Activated T-cell treated with anti-CD3 and anti-CD28 coated beads, Interleukin-2, amount 50 U/mL, for 4 hours (primary cell): ENCODE data around the gene PABPC1L. TPM values are rescaled to one million over a fixed set of nuclear protein-coding genes. Genes with fewer than 3 reads are reported as not detected.

Source experiments
- ATAC-seq, 2 donors: fragments of 200-7000 bp; cut with Tn5 transposase; one replicate each; pipeline ENCODE4 v1.10.0; 2021
- DNase-seq: peaks from one replicate; pipeline ENCODE4 v3.0.0-alpha.2; 2020
- H3K27me3 Mint-ChIP-seq: one replicate; pipeline ENCODE4 v1.8.0; 2021; ENCODE audit warnings: low read depth, mixed read lengths
- H3K36me3 Mint-ChIP-seq: one replicate; pipeline ENCODE4 v1.8.0; 2022; ENCODE audit warnings: mixed read lengths; ENCODE audit not compliant: insufficient read depth
- H3K4me1 Mint-ChIP-seq: one replicate; pipeline ENCODE4 v1.8.0; 2021; ENCODE audit warnings: low read depth, mixed read lengths
- H3K4me3 Mint-ChIP-seq: one replicate; pipeline ENCODE4 v1.8.0; 2021; ENCODE audit warnings: mild to moderate bottlenecking, moderate library complexity, mixed read lengths
- H3K9me3 Mint-ChIP-seq: one replicate; pipeline ENCODE4 v1.8.0; 2021; ENCODE audit warnings: mixed read lengths
- total RNA-seq, 3 donors: library from RNA; stranded (reverse); gene quantifications; one replicate each; pipeline ENCODE4 v1.2.1, GENCODE V29; 2021

PABPC1L gene
- total RNA-seq, 3 donors from 2014 or later = 46.2 to 63.0 (median 50.2) TPM

- H3K9me3 Mint-ChIP-seq = no peaks in the 10 kb centered on the region
- ATAC-seq (no peak), DNase-seq (no peak)
- no peak overlapping the region for H3K4me3 Mint-ChIP-seq
- H3K4me1 Mint-ChIP-seq = peaks cover 6% of the 10 kb centered on the region
- peaks cover 63% of the 10 kb centered on the region for H3K36me3 Mint-ChIP-seq
- H3K27me3 Mint-ChIP-seq = no peaks in the 10 kb centered on the region
These were observed 34.0 kb downstream of the PABPC1L start for GRCh38 chr20:44943828-44944227.

- Mint-ChIP-seq H3K36me3 (peaks cover 69% of the 10 kb centered on the region), H3K9me3 (no peaks in the 10 kb centered on the region)
These were observed 35.4 kb downstream of the PABPC1L start for GRCh38 chr20:44945261-44945660.

DNA sequence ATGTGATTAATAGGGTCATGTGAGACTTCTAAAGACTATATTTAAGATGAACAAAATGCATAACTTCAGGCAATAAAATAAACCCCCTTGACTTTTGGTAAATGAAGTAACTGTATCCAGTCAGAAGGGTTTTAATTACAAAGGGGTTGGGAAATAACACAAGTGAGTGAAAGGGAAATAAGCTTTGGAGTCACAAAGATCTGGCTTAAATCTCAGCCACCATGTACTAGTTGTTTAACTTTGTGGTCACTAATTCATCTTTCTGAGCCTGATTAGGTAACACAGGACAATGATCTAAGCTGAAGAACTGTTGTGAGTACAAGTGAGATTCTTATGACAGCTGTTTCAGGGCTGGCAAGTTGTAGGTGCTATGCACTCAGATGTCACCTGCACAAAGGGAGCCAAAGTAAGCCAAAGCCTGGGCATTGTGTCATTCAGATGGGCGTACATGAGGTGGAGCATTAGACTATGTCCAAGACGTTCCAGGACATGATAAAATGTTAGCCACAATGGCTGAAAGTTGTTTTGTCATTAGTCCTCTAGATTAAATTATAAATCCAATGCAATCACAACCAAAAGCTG is 36.5 kb downstream of the PABPC1L start:
- DNase-seq (no peak), ATAC-seq (no peak)
- Mint-ChIP-seq H3K4me3 (no peak overlapping the region), H3K4me1 (peaks cover 6% of the 10 kb centered on the region), H3K27me3 (no peaks in the 10 kb centered on the region), H3K9me3 (no peaks in the 10 kb centered on the region), H3K36me3 (peaks cover 72% of the 10 kb centered on the region)

More at GRCh38 chr20:44945261-44945660, 35.4 kb downstream of the PABPC1L start:
- DNase-seq (no peak), ATAC-seq (no peak)
- Mint-ChIP-seq H3K4me1 (peaks cover 9% of the 10 kb centered on the region), H3K4me3 (no peak overlapping the region), H3K27me3 (no peaks in the 10 kb centered on the region)

- H3K4me3 Mint-ChIP-seq = no peak overlapping the region
- no peaks in the 10 kb centered on the region for H3K27me3 Mint-ChIP-seq
- peaks cover 73% of the 10 kb centered on the region for H3K36me3 Mint-ChIP-seq
- H3K9me3 Mint-ChIP-seq = no peaks in the 10 kb centered on the region
- ATAC-seq (no peak), DNase-seq (no peak)
- H3K4me1 Mint-ChIP-seq = peaks cover 13% of the 10 kb centered on the region
These were observed 38.2 kb downstream of the PABPC1L start for GRCh38 chr20:44948107-44948506.

- DNase-seq (no peak), ATAC-seq (no peak)
- Mint-ChIP-seq H3K9me3 (no peaks in the 10 kb centered on the region), H3K4me3 (no peak overlapping the region), H3K4me1 (peaks cover 17% of the 10 kb centered on the region), H3K36me3 (peaks cover 77% of the 10 kb centered on the region), H3K27me3 (no peaks in the 10 kb centered on the region)
These were observed 38.7 kb downstream of the PABPC1L start for GRCh38 chr20:44948513-44948912.

DNA sequence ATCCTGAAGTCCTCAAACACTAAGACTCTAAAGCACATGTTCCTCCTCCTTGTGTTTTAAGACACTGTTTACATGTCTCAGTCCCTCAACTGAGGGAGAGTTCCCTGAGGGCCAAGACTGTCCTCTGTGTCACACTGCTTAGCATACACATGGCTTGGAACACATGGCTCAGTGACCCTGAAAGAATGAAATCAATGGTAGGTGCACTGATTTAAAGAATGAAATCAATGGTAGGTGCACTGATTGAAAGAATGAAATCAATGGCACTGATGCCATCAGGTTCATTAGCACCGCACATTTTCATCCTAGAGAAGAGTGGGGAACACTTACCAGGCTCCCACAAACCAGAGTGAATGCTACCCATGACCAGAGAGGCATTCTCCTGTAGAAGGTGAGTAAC is 40.5 kb downstream of the PABPC1L start:
- no peak overlapping the region for H3K4me3 Mint-ChIP-seq
- peaks cover 78% of the 10 kb centered on the region for H3K36me3 Mint-ChIP-seq
- H3K9me3 Mint-ChIP-seq = no peaks in the 10 kb centered on the region
- DNase-seq = no peak
- no peaks in the 10 kb centered on the region for H3K27me3 Mint-ChIP-seq
- ATAC-seq = no peak
- H3K4me1 Mint-ChIP-seq = peaks cover 21% of the 10 kb centered on the region

DNA sequence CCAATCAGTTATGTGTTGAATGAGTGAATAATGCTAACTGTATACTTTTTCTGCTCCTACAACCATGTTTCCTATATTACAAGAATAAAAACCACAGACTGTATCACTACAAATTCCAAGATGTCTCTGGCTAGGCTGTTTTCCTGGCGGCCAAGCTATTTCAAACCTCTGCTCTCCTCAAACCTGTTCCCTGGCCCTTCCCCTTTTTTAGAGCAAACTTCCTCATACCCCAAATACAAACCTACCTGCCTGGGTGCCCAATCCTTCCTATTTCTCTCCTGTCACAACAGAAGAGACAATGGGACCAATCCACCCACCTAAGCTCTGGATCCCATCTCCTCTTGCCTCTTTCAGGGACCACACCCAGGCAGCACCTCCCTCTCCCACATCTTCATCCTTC is 42.9 kb downstream of the PABPC1L start:
- Mint-ChIP-seq H3K4me3 (no peak overlapping the region), H3K4me1 (peaks cover 35% of the 10 kb centered on the region), H3K27me3 (no peaks in the 10 kb centered on the region), H3K36me3 (peaks cover 79% of the 10 kb centered on the region), H3K9me3 (no peaks in the 10 kb centered on the region)
- DNase-seq (no peak), ATAC-seq (no peak)

DNA sequence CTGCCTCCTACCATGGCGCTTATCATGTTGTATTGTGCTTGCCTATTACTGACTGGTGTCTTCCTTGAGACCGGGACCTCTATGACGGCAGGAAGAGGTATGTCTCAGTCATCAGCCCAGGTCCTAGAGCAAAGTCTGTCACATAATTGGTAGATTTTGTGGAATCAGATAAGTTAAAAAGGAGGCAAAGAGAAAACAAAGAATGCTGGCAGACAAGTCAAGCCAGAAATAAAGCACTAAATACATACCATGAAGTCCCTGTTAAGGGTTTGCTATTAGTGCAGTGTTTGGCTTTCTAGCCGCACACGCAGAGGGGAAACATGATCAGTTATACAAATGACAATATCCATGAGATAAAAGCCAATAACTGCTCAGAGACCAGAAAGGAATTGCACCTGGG is 44.4 kb downstream of the PABPC1L start:
- H3K27me3 Mint-ChIP-seq = no peaks in the 10 kb centered on the region
- ATAC-seq = no peak
- H3K4me3 Mint-ChIP-seq = no peak overlapping the region
- DNase-seq = no peak
- H3K4me1 Mint-ChIP-seq = peaks cover 49% of the 10 kb centered on the region
- peaks cover 82% of the 10 kb centered on the region for H3K36me3 Mint-ChIP-seq
- no peaks in the 10 kb centered on the region for H3K9me3 Mint-ChIP-seq

- no peak for DNase-seq
- peaks cover 53% of the 10 kb centered on the region for H3K4me1 Mint-ChIP-seq
- H3K27me3 Mint-ChIP-seq = no peaks in the 10 kb centered on the region
- no peak for ATAC-seq
- no peaks in the 10 kb centered on the region for H3K9me3 Mint-ChIP-seq
- peak overlapping the region; percentile 17 for H3K4me3 Mint-ChIP-seq
- peaks cover 73% of the 10 kb centered on the region for H3K36me3 Mint-ChIP-seq
These were observed 45.4 kb downstream of the PABPC1L start for GRCh38 chr20:44955270-44955669.

DNA sequence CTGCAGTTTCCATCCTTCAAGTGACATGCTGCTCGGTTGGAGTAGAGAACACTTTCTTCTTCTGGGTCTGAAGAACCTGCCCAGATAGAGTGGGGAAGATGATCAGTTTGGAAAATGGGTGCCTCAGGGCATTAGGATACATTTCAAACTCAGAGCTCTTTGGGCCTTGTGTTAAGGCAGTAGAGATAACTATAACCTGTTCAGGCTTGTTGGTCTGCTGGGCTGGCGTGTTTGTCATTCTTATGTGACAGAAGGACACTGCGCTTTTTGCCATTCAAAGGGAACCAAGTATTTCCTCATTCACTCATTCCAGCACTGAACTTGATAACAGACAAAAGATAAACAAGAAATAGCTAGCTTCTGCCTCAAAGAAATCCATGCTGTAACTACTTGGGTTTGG is 46.5 kb downstream of the PABPC1L start:
- Mint-ChIP-seq H3K9me3 (no peaks in the 10 kb centered on the region), H3K4me3 (no peak overlapping the region), H3K4me1 (peaks cover 64% of the 10 kb centered on the region), H3K36me3 (peaks cover 63% of the 10 kb centered on the region), H3K27me3 (no peaks in the 10 kb centered on the region)
- ATAC-seq (no peak), DNase-seq (no peak)

DNA sequence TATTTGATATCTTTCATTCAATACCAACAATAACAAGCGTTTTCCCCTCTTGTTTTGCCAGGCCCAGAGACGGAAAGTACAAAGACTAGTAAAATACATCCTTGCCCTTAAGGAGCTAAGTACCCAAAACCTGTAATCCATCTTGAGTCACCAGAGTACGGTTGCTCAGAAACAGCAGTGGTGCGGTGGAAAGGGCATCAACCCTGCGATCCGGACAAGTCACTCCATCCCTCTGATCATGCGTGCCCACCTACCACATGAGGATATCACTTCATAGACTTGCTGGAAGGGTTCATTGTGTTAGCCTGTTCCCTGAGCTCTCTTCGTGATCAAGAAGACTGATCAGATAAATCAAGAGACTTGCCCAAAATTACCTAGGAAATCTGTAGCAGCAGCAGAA is 48.4 kb downstream of the PABPC1L start:
- ATAC-seq = no peak
- no peaks in the 10 kb centered on the region for H3K27me3 Mint-ChIP-seq
- peaks cover 69% of the 10 kb centered on the region for H3K4me1 Mint-ChIP-seq
- DNase-seq = no peak
- peak overlapping the region; percentile 98 for H3K4me3 Mint-ChIP-seq
- peaks cover 45% of the 10 kb centered on the region for H3K36me3 Mint-ChIP-seq
- no peaks in the 10 kb centered on the region for H3K9me3 Mint-ChIP-seq

DNA sequence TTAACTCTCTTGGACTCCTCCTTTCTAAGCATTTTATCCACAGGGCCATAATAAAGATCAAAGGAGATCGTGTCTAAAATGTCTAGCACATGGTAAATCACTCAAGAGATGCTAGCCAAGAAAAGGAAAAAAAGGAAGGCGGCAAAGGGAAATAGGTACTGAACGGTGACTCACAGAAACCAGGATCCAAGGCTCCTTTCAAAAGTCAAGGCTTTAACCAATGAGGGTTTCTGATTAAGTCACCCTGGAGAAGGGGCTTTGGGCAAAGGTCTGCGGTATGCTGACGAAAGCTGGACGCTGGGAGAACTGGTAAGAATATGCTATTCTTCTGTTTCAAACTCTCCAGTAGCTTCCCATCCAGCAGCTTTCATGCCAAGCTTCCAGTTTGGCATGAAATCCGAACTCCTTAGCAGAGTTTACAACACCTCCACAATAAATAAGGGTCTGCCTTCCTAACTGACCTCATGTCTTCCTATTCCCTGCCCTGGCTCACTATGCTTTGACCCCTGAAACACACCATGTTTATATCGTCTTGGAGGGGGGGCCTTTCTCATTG is 49.3 kb downstream of the PABPC1L start:
- Mint-ChIP-seq H3K4me1 (peaks cover 69% of the 10 kb centered on the region), H3K9me3 (no peaks in the 10 kb centered on the region), H3K36me3 (peaks cover 36% of the 10 kb centered on the region), H3K27me3 (no peaks in the 10 kb centered on the region), H3K4me3 (peak overlapping the region; percentile 98)
- ATAC-seq = peak in 1 of 2 donors; percentile 8
- DNase-seq = no peak

- Mint-ChIP-seq H3K36me3 (peaks cover 32% of the 10 kb centered on the region), H3K4me1 (peaks cover 69% of the 10 kb centered on the region), H3K4me3 (peak overlapping the region; percentile 98), H3K9me3 (no peaks in the 10 kb centered on the region), H3K27me3 (no peaks in the 10 kb centered on the region)
- peak; percentile 75 for DNase-seq
- peak; percentile 83 to 86 for ATAC-seq
These were observed 49.8 kb downstream of the PABPC1L start for GRCh38 chr20:44959638-44960102.

GRCh38 chr20:44960103-44960852 is 50.4 kb downstream of the PABPC1L start, which contains the start of gene TOMM34:
TOMM34 (minus strand) TSS chr20:44960397; CDS start chr20:44960333, 64 bp downstream.
- ATAC-seq (peak; percentile 83 to 87), DNase-seq (peak; percentile 96)
- H3K27me3 Mint-ChIP-seq = no peaks in the 10 kb centered on the region
- H3K4me1 Mint-ChIP-seq = peaks cover 69% of the 10 kb centered on the region
- H3K9me3 Mint-ChIP-seq = no peaks in the 10 kb centered on the region
- peak within 1 kb of the TSS; percentile 98 for H3K4me3 Mint-ChIP-seq
- H3K36me3 Mint-ChIP-seq = peaks cover 26% of the 10 kb centered on the region
